Testis (tissue), 2 donors: Measurements from ENCODE around the gene PLCB2.

Source experiments
- POLR2A ChIP-seq: fragments of 450-650 bp; IDR thresholded peaks from one replicate; pipeline ENCODE4 v1.6.1; 2017; ENCODE audit warnings: antibody characterized with exemption, mild to moderate bottlenecking, moderate library complexity
- TF ChIP-seq, protein P1 (sequence below), 3 experiments: fragments of 450-650 bp in 2 of 3; fragments of 200-600 bp in 1 of 3; sonication (generic) in 1 of 3; IDR thresholded peaks; one replicate each; pipeline ENCODE4 v1.5.1; 2016 to 2019; ENCODE audit warnings: antibody characterized with exemption in 3 of 3, mild to moderate bottlenecking in 2 of 3, moderate library complexity in 1 of 3

DNA sequence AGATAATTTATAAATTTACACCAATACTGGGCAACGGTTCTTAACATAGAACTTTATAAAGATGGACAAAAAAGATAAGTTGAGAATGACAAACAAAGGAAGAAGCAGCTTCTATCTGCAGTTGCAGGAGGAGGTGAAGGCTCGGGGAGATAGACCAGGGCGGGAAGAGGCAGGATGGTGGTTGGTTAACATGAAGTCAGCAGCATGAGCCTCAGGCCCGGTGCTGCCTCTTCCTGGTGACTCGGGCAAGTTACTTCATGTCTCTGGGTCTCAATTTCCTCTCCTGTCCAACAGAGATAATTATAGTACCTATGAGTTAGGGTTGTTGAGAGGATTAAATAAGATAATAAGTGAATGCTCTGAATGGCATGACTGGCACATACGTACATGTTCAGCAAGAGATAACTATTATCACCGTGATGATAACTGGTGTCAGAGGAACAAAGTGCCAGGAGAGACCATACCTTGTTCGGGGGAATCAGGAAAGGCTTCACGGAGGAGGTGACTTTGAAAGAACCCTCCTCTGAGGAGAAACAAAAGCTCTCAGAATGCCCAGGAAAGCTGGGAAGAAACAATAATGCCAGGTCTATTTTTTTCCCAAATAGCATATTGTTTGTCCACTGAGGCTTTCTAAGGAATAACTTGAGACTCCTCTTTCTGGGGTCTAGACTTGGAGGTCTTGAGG lies 64.5 kb downstream of the PLCB2 start:
- TF ChIP-seq POLR2A = no peak
- TF ChIP-seq, protein P1, sequence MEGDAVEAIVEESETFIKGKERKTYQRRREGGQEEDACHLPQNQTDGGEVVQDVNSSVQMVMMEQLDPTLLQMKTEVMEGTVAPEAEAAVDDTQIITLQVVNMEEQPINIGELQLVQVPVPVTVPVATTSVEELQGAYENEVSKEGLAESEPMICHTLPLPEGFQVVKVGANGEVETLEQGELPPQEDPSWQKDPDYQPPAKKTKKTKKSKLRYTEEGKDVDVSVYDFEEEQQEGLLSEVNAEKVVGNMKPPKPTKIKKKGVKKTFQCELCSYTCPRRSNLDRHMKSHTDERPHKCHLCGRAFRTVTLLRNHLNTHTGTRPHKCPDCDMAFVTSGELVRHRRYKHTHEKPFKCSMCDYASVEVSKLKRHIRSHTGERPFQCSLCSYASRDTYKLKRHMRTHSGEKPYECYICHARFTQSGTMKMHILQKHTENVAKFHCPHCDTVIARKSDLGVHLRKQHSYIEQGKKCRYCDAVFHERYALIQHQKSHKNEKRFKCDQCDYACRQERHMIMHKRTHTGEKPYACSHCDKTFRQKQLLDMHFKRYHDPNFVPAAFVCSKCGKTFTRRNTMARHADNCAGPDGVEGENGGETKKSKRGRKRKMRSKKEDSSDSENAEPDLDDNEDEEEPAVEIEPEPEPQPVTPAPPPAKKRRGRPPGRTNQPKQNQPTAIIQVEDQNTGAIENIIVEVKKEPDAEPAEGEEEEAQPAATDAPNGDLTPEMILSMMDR (IDR thresholded peaks at IDR 0.05) = no peak
